NOMO-1 (cell line): ENCODE measurements around the gene ITGA11.
A peak's percentile ranks its signal among the peaks of the same experiment; 100 is the strongest.

Experiments
- DNase-seq, 2 experiments: peaks; one replicate each; lab custom pipeline; 2025; ENCODE audit not compliant: unreplicated experiment in 2 of 2; lab: John Stamatoyannopoulos, UW

The ITGA11 gene

GRCh38 chr15:68276668-68277067, 155.3 kb downstream of the ITGA11 start:
- no peak for DNase-seq

- DNase-seq: no peak
Measured at GRCh38 chr15:68275165-68275746, 156.7 kb downstream of the ITGA11 start.

- DNase-seq: no peak
Measured at GRCh38 chr15:68274201-68274848, 157.6 kb downstream of the ITGA11 start.

GRCh38 chr15:68272721-68273271, 159.2 kb downstream of the ITGA11 start:
- DNase-seq: no peak

GRCh38 chr15:68271854-68272471, 160.0 kb downstream of the ITGA11 start:
- no peak for DNase-seq

GRCh38 chr15:68268405-68268804, 163.6 kb downstream of the ITGA11 start:
- DNase-seq: no peak

- no peak for DNase-seq
Measured at GRCh38 chr15:68265674-68266073, 166.3 kb downstream of the ITGA11 start.

- DNase-seq: no peak
Measured at GRCh38 chr15:68265081-68265480, 166.9 kb downstream of the ITGA11 start.

GRCh38 chr15:68264282-68264681, 167.7 kb downstream of the ITGA11 start:
- no peak for DNase-seq

GRCh38 chr15:68262514-68263356, 169.2 kb downstream of the ITGA11 start:
- no peak for DNase-seq

- no peak for DNase-seq
Measured at GRCh38 chr15:68261980-68262379, 170.0 kb downstream of the ITGA11 start.

GRCh38 chr15:68261241-68261640, 170.7 kb downstream of the ITGA11 start:
- DNase-seq: no peak

- DNase-seq: no peak
Measured at GRCh38 chr15:68259883-68260282, 172.1 kb downstream of the ITGA11 start.

GRCh38 chr15:68258692-68259091, 173.3 kb downstream of the ITGA11 start:
- no peak for DNase-seq

- peak; percentile 85 to 89 for DNase-seq
Measured at GRCh38 chr15:68256675-68257450, 175.1 kb downstream of the ITGA11 start.

GRCh38 chr15:68252925-68253534, 178.9 kb downstream of the ITGA11 start:
- DNase-seq: peak; percentile 51 to 90

- peak in 1 of 2 experiments; percentile 60 for DNase-seq
Measured at GRCh38 chr15:68249058-68249713, 182.8 kb downstream of the ITGA11 start.
